K562 (cell line): ENCODE results near the gene PRM1. TPM values are rescaled to one million over a fixed set of nuclear protein-coding genes. Genes with fewer than 3 reads are reported as not detected.

Source experiments
- ARHGAP35 ChIP-seq: fragments of 450-650 bp; IDR thresholded peaks from 2 replicates; pipeline ENCODE4 v1.6.1; 2018; ENCODE audit not compliant: partially characterized antibody
- ESRRB ChIP-seq: fragments of 250-450 bp; sonication (Bioruptor Pico); IDR thresholded peaks from 2 replicates; pipeline ENCODE4 v1.5.0; 2020; ENCODE audit warnings: mild to moderate bottlenecking, moderate library complexity, borderline replicate concordance
- JUN ChIP-seq, 2 experiments: sonication (generic) in 1 of 2; formaldehyde crosslinking in 1 of 2; IDR thresholded peaks; 2 replicates each; pipeline versions ENCODE4 v1.6.1 to v1.8.0; 2012 to 2022; ENCODE audit warnings: borderline replicate concordance in 2 of 2, mild to moderate bottlenecking in 2 of 2, improper control_type of control experiment in 1 of 2, low read depth in 1 of 2, low read length in 1 of 2, missing genetic modification reagents in 1 of 2
- MGA ChIP-seq: fragments of 450-650 bp; IDR thresholded peaks from 2 replicates; pipeline ENCODE4 v1.6.1; 2016; ENCODE audit warnings: mild to moderate bottlenecking, moderate library complexity
- ZBTB33 ChIP-seq: sonication (generic); formaldehyde crosslinking; IDR thresholded peaks from 2 replicates; pipeline ENCODE4 v1.8.1; 2023; ENCODE audit warnings: mild to moderate bottlenecking, missing genetic modification reagents
- ZNF592 ChIP-seq: fragments of 450-650 bp; IDR thresholded peaks from 2 replicates; pipeline ENCODE4 v1.6.1; 2017; ENCODE audit warnings: antibody characterized with exemption, mild to moderate bottlenecking
- polyA plus RNA-seq, 8 experiments: library from polyadenylated mRNA; depleted of rRNA in 4 of 8; stranded (reverse) in 5 of 8; unstranded in 3 of 8; fragments of >200 nt; fragmentation: Nextera tagmentation in 2 of 8; fragmentation: Illumina TruSeq in 1 of 8; extraction: Ambion mirVana in 2 of 8; extraction: Trizol in 1 of 8; gene quantifications; 2 replicates each; pipeline versions ENCODE4 v1.2.1 to v1.2.3, GENCODE V29; 2011 to 2014; ENCODE audit warnings: inconsistent platforms in 1 of 8, missing spikeins in 1 of 8
- total RNA-seq, 7 experiments: library from RNA; depleted of rRNA in 6 of 7; stranded (reverse); fragments of >200 nt in 6 of 7; fragmentation: Illumina TruSeq in 2 of 7; extraction: Trizol in 2 of 7; gene quantifications; 2 replicates each; pipeline versions ENCODE4 v1.2.1 to v1.2.3, GENCODE V29; 2011 to 2021; ENCODE audit warnings: low replicate concordance in 1 of 7

PRM1 gene
- total and polyA plus RNA-seq, 9 of the 15 experiments (the other 6 are each of a cell fraction or from before 2014, with no cell fraction given) = not detected

GRCh38 chr16:11253009-11253994 lies 27.8 kb downstream of the PRM1 start (continued):
- no peak for TF ChIP-seq ESRRB
- TF ChIP-seq JUN (IDR thresholded peaks at IDR 0.05; ENCODE audit: borderline replicate concordance, low read depth, low read length) = no peak
- no peak for TF ChIP-seq JUN (CRISPR knock-in tag; IDR thresholded peaks at IDR 0.05; ENCODE audit: borderline replicate concordance)
- 0 out of 2 replicates have a peak, but pooled peaks have one; percentile 17 for TF ChIP-seq MGA
- TF ChIP-seq ARHGAP35 = peak; percentile 26
- peak; percentile 93 for TF ChIP-seq ZBTB33 (CRISPR knock-in tag)
- TF ChIP-seq ZNF592 = 0 out of 2 replicates have a peak, but pooled peaks have one; percentile 41
